GM18526 (cell line): Measurements from ENCODE around the gene RAB8A.

ENCODE experiments used
- POLR2A ChIP-seq: IDR thresholded peaks from 3 replicates; pipeline ENCODE4 v1.6.1; 2011; ENCODE audit not compliant: insufficient read length; ENCODE audit errors: extremely low read depth

The RAB8A gene

DNA sequence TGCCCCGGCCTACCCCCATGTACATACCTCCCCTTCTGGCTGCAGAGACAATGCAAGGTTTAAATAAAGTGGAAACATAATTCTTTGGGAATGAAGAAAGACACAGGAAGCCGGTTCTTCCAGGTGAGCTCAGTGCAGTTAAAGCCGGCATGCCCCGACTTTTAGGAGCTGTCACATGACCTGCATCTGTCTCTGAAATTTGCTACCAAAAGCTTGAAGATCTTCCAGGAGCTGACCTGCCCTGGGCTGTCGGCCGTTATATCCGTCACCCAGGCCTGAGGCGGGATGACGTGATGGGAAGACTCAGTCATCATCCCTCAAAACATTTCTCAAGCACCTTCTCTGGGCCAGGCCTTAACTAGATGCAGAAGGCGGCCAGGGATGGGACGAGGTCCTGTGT lies 10.3 kb downstream of the RAB8A start:
- no peak for TF ChIP-seq POLR2A

DNA sequence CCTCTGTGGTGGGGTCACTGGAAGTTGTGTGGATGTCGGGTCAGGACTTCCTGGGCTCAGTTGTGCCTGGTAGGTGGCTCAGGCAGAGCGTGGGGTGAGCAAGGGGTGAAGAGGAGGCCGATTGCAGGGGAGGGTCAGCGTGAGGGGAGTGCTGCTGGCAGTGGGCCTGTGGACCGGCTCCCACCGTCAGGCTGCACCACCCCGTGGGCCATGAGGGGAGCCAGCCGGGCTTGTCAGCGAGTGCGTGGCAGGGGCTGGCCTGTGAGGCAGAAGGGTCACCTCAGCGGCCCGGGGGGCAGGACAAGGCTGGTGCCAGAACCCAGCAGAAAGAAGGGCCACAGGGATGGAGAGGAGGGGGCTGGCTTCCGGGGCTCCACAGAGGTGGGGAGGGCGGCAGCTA lies 13.3 kb downstream of the RAB8A start:
- TF ChIP-seq POLR2A: peak; percentile 9

DNA sequence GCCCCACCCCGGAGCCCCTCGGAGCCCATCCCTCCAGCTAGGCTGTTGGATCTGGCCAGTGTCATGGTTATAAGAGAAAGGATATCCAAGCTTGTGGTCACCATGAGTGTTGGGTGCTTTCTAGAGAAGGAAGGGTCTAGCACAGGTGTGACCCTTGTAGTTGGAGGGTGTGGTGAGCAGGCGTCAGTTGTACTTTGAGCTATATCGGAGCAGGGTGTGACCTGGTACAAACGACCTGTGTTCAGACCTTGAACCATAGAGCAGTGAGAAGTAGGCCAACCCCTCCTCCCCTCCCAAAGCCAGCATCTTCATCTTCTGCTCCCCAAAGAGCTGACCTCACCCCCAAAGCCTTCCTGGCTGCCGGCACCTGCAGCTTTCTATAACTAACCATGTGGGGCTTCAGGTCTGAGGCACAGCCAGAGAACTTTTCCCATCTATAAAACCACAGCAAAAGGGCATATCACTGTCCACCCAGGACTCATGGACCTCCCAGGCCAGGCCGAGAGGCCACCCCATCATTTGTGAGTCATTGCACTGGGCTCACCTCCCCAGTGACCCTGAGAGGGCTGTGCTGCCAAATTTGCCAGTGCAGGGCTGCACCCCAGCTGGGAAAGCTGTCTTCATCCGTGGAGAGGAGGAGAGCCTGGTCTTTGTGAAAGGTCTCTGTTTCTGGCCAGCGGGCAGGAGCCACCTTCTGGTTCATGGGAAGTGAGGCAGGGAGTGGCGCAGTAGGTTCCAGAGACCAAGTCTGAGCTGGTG lies 14.2 kb downstream of the RAB8A start:
- no peak for TF ChIP-seq POLR2A

DNA sequence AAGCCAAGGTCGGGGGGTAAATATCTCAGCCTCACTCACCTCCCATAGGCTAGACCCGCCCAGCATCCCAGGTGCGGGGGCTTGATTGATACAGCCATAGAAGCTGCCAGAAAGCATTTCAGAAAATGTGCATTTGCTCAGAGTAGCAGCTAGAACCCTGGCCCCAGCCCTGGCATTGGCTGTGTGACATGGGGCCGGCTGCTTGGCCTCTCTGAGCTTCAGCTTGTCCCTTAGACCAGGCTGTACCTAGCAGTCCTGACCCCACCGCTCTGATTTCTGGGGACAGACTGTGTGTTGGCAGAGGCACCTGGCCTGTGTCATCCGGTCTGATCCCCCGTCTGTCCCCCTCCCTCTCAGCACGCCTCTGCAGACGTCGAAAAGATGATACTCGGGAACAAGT lies 15.4 kb downstream of the RAB8A start:
- TF ChIP-seq POLR2A: no peak

DNA sequence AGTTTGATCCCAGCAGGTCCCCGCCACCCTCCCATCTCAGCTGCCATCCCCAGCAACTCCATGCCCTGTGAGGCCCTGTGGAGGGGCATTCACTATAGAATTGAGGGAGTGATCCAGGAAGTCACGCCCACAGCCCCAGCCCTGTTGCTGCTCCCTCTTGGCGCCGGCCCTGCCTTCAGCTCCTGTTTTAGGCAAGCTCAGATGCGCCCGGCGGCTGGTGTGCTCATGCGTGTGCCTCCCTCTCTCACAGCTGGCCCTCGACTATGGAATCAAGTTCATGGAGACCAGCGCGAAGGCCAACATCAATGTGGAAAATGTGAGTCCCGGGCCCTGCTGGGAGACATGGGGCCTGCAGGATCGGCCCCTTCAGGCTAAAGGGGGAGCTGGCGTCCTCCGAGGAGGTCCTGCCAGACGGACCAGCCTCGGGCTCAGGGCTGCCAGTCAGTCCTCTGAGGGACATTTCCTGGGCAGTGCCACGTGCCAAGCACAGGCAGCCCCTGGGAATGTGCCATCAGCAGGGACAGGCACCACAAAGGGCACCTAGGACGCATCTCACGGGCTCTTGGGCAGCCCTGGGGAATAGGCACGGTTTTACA lies 16.2 kb downstream of the RAB8A start:
- TF ChIP-seq POLR2A: no peak

DNA sequence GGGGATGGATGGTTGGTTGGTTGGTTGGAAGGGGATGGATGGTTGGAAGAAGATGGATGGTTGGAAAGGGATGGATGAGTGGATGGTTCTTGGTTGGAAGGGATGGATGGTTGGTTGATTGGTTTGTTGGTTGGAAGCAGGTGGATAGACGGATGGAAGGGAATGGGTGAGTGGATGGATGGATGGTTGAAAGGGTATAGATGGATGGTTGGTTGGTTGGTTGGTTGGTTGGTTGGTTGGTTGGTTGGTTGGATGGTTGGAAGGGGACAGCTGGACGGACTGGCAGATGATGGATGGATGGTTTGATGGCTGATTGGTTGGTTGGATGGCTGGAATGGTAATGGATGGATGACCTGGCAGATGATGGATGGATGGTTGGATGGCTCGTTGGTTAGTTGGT lies 20.0 kb downstream of the RAB8A start:
- TF ChIP-seq POLR2A: no peak

DNA sequence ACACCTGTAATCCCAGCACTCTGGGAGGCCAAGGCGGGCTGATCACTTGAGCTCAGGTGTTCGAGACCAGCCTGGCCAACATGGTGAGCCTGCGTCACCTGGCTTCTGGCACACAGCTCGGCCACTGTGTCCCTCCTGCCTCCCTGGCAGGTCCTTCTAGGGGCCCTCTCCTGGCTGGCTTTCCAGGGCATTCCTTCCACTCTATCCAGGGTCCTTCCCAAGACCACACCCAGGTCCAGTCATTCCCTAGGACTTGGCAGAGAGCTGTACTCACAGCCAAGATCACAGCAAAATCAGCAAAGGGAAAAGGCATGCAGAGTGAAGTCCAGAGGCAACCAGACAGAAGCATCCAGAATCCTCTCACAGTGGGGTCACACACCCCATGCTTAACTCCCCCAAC lies 22.1 kb downstream of the RAB8A start:
- no peak for TF ChIP-seq POLR2A

DNA sequence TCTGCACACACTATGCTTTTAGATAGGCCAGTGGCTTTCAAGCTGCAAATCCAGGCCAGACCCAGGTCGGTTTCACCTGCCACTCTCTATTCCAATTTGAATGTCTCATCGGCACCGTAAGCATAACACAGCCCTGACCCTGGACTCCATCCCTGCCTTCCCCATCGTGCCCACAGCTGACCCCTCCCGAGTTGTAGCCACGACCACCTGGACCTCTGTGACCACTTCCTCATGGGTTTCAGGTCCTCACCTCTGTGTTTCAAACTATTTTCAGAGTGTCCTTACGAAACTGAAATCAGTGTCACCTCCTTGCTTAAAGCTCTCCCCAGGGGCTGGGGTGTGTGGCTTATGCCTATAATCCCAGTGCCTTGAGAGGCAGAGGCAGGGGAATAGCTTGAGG lies 22.8 kb downstream of the RAB8A start:
- no peak for TF ChIP-seq POLR2A

DNA sequence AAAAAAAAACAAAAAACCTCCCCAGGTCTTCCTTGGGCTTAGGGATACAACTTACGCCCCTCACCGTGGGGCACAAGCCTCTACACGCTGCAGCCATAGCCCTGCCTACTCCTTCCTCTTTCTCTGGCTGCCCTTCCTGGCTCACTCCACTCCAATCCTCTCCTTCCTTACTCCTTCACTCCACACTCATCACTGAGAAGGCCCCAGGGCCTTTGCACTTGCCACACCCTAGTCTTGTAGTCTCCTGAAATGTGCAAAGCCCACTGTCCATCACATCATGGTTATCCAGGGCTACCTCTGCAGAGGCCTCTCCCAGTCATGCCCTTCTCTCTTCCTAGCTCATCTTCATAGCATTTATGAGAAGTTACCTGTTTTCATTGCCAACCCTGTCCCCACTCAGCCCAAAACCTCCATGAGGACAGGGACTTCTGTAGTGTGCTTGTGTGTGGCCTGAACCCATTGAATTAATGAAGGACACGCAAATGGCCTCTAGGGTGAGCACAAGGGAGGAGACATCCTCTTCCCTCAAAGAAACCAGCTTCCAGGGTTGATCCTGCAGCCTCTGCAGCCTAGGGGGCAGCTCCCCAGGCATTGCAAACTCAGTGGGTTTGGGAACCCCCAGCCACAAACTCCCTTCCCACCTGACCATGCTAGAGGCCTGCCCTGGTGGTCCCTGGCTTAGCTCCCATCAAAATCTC lies 23.9 kb downstream of the RAB8A start:
- TF ChIP-seq POLR2A: no peak

DNA sequence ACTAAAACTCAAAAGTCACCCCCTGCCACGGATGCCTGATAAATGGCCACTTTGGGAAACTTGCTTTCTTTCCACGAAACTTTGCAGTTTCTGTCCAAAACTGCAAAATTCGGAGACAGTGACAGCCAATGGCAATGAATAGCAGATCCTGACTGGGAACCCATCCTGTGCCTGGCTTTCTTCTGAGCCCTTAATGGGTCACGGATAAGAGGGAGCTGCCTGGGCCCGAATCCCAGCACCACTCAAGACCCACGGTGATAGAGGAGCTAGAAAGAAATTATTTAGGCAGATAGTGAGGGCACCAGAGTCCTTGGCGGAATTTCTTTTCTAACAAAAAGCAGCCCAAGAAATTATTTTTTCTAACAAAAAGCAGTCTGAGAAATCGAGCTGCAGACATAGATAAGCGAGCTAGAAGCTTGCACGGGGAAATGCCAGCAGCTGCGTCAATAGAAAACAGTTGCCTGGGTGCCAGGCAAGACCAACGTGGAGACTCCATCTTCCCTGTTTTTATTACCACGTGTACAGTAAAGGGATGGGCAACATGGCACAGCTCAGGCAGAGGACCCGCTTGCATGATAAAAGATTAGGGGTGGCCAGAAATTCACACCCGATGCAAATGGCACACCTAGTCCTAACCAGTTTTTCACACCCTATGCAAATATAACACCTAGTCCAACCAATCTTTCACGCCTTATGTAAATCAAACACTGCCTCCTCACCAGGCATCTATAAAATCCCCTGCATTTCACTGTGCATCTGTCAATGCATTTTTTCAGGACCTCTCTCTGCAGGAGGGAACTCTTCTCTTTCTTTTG lies 24.7 kb downstream of the RAB8A start:
- no peak for TF ChIP-seq POLR2A

DNA sequence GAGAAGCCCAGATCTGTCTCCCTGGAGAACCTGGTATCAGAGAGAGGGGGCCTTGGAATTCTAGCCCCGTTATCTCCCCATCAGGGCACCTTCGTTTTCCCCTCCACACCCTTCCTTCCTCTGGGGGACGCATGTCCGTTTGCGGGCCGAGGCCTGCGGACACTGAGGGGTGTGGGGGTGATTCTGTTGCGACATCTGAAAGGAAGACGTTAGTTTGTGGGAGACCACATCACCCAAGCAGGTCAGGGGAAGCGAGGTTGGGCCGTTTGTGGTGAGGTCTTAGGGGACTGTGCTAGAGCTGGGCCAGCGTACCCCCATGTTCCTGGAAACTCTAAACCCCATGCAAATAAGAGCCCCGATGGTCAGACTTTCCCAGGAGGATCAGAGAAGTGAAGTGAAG lies 28.1 kb downstream of the RAB8A start:
- no peak for TF ChIP-seq POLR2A

DNA sequence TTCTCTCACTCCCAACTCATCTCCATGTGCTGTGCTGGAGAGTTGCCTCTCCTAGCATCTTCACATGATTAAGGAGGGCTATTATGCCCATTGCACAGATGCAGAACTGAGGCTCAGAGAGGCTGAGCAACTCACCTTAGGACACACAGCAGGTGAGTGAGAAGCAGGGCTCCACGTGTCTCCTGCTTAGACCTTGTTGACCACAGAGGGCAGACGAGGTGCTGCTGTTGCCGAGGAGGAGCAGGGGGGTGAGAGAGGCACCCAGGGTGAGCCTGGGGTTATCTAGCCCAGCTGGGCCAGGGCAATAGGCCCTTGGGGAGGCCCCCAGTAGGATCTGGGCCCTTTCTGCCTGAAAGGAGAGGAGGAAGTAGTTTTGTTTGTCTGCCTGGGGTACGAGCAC lies 29.4 kb downstream of the RAB8A start:
- no peak for TF ChIP-seq POLR2A

DNA sequence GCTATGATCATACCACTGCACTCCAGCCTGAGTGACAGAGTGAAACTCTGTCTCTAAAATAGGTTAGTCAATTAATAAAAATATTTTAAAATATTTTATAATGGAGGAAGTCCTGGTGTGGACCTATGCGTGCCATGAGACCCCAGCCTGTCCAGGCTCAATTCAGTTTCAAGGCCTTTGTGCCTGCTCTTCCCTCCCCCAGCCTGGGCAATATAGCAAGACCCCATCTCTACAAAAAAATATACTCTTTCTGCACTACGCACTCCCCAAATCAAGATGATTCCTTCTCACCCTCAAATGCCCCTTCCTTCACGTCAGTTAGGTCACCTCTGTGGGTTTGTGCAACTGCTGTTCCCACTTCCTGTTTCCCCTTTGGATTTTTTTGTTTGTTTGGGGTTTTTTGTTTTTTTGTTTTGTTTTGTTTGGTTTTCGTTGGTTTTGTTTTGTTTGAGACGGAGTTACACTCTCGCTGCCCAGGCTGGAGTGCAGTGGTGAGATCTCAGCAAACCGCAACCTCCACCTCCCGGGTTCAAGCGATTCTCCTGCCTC lies 30.4 kb downstream of the RAB8A start:
- no peak for TF ChIP-seq POLR2A

DNA sequence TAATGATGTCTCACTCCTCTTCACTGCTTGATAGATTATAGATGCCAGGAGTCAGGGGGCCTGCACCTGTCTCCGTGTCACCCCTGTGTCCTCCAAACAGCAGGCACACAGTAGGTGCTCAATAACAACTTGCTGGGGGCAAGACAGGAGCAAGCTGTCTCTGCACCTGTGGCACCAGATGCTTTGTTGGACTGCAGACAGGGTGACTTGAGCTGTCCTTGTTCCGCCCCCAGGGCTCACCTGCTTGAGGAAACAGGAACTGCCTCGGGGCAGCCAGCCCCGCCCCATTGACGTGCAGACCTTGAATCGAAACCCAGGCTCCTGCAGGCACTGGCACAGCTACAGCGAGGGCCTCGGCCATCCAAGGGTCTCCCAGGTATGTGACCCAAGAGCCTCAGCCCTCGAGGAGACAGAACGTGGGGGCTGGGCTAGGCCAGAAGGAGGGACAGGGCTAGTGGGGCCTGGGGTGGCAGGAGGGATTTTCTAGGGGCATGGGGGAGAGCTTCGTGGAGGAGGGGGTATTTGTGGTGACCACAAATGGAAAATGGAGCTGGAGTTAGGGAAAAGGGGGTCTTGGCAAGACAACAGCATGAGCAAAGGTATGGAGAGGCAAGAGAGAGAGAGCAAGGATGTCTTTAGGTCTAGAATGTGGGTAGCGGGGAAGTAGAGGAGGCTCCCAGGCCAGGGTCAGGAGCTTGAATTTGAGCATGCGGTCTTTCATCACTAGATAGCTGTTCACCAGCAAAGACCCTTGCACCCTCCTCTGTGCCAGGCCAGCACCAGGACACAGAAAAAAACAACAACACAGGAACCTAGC lies 31.9 kb downstream of the RAB8A start, which contains the start of gene HSH2D:
TSS of gene HSH2D (plus strand) at position 287 of the 817 bp plus-strand sequence. CDS start 5,066 bp downstream, outside the sequence.
- TF ChIP-seq POLR2A: peak; percentile 96
